Measurements from ENCODE around the gene KRT82.

KRT82 gene

DNA sequence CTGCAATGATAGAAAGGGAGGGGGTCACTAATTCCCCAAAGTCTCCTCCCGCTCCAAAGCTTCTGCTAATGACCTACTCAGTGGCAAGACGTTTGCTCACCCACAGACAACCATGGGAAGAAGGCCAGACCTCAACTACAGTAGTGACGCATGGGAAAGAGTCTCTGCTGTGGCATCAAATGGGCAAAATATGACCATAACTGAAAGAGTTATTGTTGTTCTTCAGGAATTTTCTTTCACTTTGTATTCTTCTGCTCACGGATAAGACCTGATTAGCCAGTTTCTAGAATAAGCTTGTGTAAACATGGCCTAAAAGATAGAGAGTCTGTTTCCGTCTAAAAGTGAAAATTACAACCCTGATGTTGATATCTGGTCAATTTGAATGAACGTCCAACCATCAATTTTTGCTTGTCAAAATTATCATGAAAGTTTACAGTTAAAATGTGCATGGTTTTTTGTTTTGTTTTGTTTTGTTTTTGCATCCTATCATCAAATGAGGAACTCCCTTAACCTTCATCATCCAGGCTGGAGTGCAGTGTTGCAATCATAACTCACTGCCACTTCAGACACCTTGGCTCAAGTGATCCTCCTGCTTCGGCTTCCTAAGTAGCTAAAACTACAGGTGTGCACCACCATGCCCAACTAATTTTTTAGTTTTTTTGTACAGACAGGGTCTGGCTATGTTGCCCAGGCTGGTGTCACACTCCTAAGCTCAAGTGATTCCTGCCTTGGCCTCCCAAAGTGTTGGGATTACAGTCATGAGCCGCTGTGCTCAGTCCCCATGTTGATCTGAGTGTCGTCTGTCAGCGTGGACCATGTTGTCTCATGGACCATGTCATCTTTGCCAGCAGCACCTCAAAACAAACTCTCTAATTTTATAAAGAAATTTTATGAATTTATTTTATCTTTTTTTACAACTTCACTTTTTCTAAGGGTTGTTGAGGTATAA is 38.8 kb upstream of the KRT82 start:
- Histone ChIP-seq H3K27me3 (ENCODE audit: low read depth, low read length) (peaks cover 33% of the 10 kb centered on the region), H3K9me3 (ENCODE audit: insufficient read depth, low read length) (no peaks in the 10 kb centered on the region), H4K20me1 (ENCODE audit: insufficient read depth, low read length) (no peaks in the 10 kb centered on the region), H2AFZ (ENCODE audit: low read depth, low read length) (no peak overlapping the region), H3K36me3 (replicated peaks; ENCODE audit: low read depth, low read length) (no peaks in the 10 kb centered on the region), H3K4me2 (ENCODE audit: low read length) (no peak overlapping the region), H3K9ac (ENCODE audit: low read length) (no peak overlapping the region), H3K27ac (ENCODE audit: low read length) (no peak overlapping the region), H3K79me2 (ENCODE audit: low read length) (no peaks in the 10 kb centered on the region), H3K4me3 (ENCODE audit: low read length) (no peak overlapping the region), H3K4me1 (ENCODE audit: low read length) (peaks cover 17% of the 10 kb centered on the region)
- TF ChIP-seq, protein P1, sequence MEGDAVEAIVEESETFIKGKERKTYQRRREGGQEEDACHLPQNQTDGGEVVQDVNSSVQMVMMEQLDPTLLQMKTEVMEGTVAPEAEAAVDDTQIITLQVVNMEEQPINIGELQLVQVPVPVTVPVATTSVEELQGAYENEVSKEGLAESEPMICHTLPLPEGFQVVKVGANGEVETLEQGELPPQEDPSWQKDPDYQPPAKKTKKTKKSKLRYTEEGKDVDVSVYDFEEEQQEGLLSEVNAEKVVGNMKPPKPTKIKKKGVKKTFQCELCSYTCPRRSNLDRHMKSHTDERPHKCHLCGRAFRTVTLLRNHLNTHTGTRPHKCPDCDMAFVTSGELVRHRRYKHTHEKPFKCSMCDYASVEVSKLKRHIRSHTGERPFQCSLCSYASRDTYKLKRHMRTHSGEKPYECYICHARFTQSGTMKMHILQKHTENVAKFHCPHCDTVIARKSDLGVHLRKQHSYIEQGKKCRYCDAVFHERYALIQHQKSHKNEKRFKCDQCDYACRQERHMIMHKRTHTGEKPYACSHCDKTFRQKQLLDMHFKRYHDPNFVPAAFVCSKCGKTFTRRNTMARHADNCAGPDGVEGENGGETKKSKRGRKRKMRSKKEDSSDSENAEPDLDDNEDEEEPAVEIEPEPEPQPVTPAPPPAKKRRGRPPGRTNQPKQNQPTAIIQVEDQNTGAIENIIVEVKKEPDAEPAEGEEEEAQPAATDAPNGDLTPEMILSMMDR (IDR thresholded peaks at IDR 0.05; ENCODE audit: low read depth, low read length), result no peak
- TF ChIP-seq EZH2phosphoT487 (IDR thresholded peaks at IDR 0.05; ENCODE audit: low read depth), result no peak

DNA sequence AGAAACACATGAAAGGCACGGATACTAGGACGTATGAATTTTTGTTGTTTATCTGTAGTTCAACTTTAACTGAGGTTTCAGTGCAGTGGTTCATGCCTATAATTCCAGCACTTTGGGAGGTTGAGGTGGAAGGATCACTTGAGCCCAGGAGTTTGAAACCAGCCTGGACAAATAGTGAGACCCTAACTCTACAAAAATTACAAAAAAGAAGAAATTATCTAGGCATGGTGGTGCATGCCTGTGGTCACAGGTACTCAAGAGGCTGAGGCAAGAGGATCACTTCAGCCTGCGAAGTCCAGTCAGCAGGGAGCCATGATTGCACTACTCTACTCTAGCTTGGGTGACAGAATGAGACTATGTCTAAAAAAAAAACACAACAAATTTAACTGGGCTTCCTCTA is 37.8 kb upstream of the KRT82 start:
- H3K79me2 ChIP-seq (ENCODE audit: low read length), result no peaks in the 10 kb centered on the region
- H3K4me3 ChIP-seq (ENCODE audit: low read length), result no peak overlapping the region
- peaks cover 17% of the 10 kb centered on the region for H3K4me1 ChIP-seq (ENCODE audit: low read length)
- TF ChIP-seq, protein P1 (IDR thresholded peaks at IDR 0.05; ENCODE audit: low read depth, low read length), result no peak
- TF ChIP-seq EZH2phosphoT487 (IDR thresholded peaks at IDR 0.05; ENCODE audit: low read depth), result no peak
- no peak overlapping the region for H3K9ac ChIP-seq (ENCODE audit: low read length)
- H4K20me1 ChIP-seq (ENCODE audit: insufficient read depth, low read length), result no peaks in the 10 kb centered on the region
- no peak overlapping the region for H3K4me2 ChIP-seq (ENCODE audit: low read length)
- H3K9me3 ChIP-seq (ENCODE audit: insufficient read depth, low read length), result no peaks in the 10 kb centered on the region
- no peak overlapping the region for H2AFZ ChIP-seq (ENCODE audit: low read depth, low read length)
- peaks cover 33% of the 10 kb centered on the region for H3K27me3 ChIP-seq (ENCODE audit: low read depth, low read length)
- H3K36me3 ChIP-seq (replicated peaks; ENCODE audit: low read depth, low read length), result no peaks in the 10 kb centered on the region
- H3K27ac ChIP-seq (ENCODE audit: low read length), result no peak overlapping the region

DNA sequence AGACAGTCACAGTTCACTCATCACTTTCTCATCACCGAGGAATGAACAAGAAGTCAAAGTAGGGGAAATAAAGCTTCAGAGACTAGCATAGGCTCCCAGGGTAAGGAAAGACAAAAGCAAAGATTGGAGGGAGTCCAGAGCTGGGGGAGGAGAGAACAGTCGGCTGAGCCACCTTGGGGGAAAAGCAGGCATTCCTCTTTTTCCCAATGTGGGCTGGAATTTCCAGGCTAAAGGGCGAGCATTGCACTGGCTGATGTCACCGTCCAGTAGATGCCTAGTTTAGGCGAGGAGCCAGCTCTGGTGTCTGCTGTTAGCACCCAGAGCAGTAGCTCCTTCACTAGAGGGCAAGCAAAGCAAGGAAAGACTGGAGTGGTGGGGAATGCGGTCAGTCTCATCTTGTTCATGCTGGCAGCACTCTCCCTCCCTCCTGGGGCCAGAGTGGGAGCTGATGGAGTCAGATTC is 36.5 kb upstream of the KRT82 start:
- TF ChIP-seq EZH2phosphoT487 (IDR thresholded peaks at IDR 0.05; ENCODE audit: low read depth), result no peak
- TF ChIP-seq, protein P1 (IDR thresholded peaks at IDR 0.05; ENCODE audit: low read depth, low read length), result no peak

DNA sequence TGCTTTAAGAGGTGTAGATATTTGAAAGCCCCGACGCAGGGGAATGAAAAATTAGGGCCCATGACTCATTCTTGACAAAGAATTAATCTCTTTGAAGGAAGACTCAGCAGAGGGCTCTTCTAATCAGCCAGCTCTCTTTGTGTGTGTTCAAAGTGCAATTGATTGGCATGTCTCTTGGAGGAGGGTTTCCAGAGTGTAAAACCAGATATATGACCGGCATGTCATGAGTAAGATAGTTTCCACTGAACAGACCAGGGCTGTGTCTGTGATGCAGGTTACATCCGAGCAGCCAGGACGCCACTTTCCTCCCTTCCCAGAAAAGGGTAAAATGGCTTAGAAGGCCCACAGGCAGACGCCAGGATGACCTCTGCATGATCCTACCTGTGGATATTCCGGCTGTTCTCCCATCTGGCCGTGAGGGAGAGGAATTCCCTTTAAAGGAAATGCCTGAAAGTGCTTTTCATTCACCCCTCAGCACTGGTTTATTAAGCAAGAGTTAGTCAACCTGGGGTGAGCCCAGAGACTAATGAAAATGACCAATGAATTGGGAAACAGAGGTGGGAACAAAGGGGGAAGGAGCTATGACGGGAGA is 35.3 kb upstream of the KRT82 start:
- Histone ChIP-seq H2AFZ (ENCODE audit: low read depth, low read length) (no peak overlapping the region), H3K9me3 (ENCODE audit: insufficient read depth, low read length) (no peaks in the 10 kb centered on the region), H3K9ac (ENCODE audit: low read length) (no peak overlapping the region), H3K27me3 (ENCODE audit: low read depth, low read length) (peaks cover 42% of the 10 kb centered on the region), H3K79me2 (ENCODE audit: low read length) (no peaks in the 10 kb centered on the region), H3K4me3 (ENCODE audit: low read length) (no peak overlapping the region), H3K4me2 (ENCODE audit: low read length) (no peak overlapping the region), H3K27ac (ENCODE audit: low read length) (no peak overlapping the region), H3K4me1 (ENCODE audit: low read length) (peaks cover 9% of the 10 kb centered on the region), H3K36me3 (replicated peaks; ENCODE audit: low read depth, low read length) (no peaks in the 10 kb centered on the region), H4K20me1 (ENCODE audit: insufficient read depth, low read length) (no peaks in the 10 kb centered on the region)
- TF ChIP-seq EZH2phosphoT487 (IDR thresholded peaks at IDR 0.05; ENCODE audit: low read depth), result no peak
- TF ChIP-seq, protein P1 (IDR thresholded peaks at IDR 0.05; ENCODE audit: low read depth, low read length), result no peak

More for the DNA sequence above, 36.5 kb upstream of the KRT82 start:
- Histone ChIP-seq H3K4me1 (ENCODE audit: low read length) (peaks cover 9% of the 10 kb centered on the region), H3K27me3 (ENCODE audit: low read depth, low read length) (peaks cover 33% of the 10 kb centered on the region), H4K20me1 (ENCODE audit: insufficient read depth, low read length) (no peaks in the 10 kb centered on the region), H3K27ac (ENCODE audit: low read length) (no peak overlapping the region), H2AFZ (ENCODE audit: low read depth, low read length) (no peak overlapping the region), H3K4me3 (ENCODE audit: low read length) (no peak overlapping the region), H3K36me3 (replicated peaks; ENCODE audit: low read depth, low read length) (no peaks in the 10 kb centered on the region), H3K9me3 (ENCODE audit: insufficient read depth, low read length) (no peaks in the 10 kb centered on the region), H3K4me2 (ENCODE audit: low read length) (no peak overlapping the region), H3K9ac (ENCODE audit: low read length) (no peak overlapping the region), H3K79me2 (ENCODE audit: low read length) (no peaks in the 10 kb centered on the region)

Measured in OCI-LY3 (cell line).